ENCODE results near the gene CECR2.

GRCh38 chr22:17368554-17369438 is 464 bp upstream of the CECR2 start:
- TF ChIP-seq EZH2 (IDR thresholded peaks at IDR 0.05; ENCODE audit: insufficient read depth, poor library complexity, severe bottlenecking) (peak; percentile 52), EZH2phosphoT487 (IDR thresholded peaks at IDR 0.05; ENCODE audit: insufficient read depth, low read depth) (0 out of 2 replicates have a peak, but pooled peaks have one; percentile 5)

All from GM23248 (cell line).